NCI-H187 (cell line): Measurements from ENCODE around the gene HOXD13.

ENCODE experiments used
- DNase-seq, 2 experiments: peaks; one replicate each; lab custom pipeline; 2025; lab: John Stamatoyannopoulos, UW

HOXD13 gene

DNA sequence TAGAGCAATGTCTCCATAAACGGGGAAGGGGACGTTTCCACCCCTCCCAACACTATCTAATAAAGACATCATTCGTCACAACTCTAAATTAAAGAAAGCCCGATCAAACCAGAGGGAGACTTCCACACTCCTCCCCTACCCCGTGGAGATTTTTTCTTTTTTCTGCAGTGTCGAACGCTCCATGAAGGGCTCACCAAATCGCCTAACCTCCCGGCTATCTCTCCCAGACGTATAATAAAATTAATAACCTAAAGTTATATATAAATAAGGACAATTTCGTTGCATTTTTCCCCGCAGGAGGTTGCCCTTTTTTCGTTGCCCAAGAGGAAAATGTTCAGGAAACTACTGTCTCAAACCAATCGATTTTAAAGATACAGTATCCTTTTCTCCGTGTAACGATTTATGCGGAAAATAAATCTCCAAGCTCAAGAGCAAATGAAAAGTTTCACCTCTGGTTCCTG, 11.1 kb upstream of the HOXD13 start:
- no peak for DNase-seq

DNA sequence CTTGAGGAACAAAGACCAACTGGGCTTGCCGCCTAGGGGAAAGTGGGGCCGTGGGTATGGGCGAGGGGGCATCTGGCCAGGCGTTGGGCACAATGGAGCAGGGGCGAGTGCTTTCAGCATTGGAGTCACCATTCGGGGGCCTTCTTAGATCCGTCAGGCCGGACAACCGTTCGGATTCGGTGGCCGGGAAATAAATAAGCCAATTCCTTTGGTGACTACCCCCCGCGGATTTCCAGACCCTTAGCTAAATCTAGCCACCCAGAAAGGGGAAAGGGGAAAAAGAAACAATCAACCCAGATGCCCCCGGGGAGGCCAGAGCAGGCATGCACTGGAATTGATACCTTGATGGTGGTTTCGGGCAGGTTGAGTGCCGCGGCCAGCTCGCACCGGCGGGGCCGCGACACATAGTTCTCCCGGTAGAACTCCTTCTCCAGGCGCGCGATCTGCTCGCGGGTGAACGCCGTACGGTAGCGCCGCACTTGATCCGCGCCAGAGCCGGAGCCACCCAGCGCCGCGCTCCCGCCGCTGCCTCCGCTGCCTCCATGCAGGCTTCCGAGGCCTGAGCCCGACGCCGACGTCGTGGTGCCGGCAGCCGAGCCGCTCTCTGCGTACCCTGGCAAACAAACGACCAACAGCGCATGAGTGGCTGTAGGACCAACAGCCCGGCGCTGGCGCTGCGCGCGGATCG, 10.5 kb upstream of the HOXD13 start:
- DNase-seq: no peak

DNA sequence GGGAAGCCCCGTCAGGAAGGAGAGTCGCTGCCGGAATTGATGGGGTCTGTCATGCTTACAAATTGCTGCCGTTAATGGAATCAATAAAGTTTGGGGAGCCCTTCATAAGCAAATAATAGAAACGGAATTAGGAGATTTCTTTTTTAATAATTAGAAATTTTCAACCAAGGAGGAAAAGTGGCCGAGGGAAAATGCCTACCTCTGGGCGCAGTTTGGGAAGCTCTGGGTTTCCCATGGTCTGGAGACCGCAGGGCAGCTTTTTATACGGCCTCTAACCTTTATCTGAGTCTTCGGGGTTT, 10.0 kb upstream of the HOXD13 start:
- DNase-seq: no peak

DNA sequence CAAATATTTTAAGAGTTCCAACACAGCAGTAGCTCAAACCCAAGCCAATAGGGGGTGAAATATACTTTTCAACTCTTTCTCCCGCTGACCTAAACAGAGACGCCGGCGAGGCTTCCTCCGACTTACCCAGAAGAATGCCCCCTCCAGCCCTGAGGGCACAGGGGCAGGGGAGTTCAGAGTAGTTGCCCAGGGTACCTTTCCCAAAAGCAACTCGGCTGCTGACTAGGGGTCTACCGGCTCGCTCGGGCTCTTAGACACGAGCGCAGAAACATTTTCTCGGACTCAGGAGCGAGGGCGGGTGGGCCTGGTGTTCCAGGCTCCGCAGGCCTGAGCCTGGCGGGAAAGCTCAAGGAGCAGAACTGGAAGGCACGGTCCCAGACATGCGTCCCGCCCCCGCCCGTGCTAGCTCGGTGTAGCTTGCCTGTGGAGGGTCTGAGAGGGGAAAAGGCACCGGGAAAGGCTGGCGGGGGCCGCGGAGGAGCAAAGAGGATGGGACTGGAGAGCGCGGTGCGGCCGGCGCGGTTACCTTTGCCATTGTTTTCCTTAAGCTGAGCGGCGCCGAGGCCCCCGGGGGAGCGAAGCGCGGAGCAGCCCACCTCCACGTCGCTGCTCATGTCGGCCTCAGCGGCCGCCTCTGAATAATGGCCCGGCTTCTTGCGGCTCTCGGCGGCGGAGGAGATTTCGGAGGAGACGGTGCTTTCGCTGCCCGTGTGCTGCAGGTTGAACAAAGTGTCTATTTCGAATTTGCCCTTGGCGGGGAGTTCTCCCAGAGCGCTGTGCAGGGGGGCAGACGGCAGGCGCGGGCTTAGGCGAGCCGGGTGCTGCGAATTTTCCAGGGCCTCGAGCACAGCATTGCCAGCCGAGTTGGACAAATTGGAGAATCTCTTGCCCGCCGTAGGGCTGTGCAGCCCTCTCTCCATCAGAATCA, 9.4 kb upstream of the HOXD13 start:
- DNase-seq: no peak

DNA sequence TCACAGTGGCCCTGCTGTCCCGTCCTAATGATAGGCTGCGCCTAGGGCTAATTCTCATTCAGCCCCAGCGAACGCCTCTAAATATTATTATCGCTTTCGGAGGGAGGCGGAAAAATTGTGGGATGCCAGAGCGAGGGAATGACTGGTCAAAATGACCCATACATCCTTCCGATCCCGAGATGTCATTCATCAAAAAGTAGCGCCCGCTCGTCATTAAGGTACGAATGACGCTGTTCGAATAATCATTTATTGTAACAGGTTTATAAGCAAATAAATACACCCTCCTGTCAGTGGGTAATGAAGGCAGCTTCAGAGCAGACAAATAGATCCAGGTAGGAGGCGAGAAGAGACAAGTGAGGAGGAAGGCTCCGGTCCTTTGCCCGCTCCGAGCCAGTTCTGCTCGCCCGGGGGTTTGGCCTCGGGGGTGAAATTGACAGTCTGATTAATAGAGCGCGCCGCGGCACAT, 8.7 kb upstream of the HOXD13 start, which contains the start of gene EVX2:
EVX2 (minus strand) TSS at position 167 of the 466 bp plus-strand sequence. CDS start 186 bp downstream, outside the sequence.
- DNase-seq: no peak

DNA sequence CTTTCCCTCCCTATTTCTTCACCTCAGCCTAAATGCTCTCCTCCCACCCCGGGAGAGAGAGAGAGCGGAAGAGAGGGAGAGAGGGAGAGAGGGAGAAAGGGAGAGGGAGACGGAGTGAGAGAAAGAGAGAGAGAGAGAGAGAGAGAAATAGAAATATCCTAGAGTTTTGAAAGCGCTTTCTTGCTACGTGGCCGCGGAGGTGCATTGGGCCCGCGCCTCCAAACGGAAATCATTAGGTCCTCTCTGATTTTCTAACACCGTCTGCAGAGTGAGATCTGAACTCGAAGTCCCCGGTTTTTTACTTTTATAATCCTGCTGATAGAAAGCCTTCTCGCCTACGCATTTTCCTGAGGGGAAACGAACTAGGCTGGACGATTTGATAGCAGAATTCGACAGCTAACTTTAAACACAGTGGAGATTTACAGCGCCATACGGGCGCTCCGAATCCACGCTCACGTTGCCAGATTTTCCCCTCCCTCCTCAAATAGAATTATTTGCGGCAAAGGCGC, 7.9 kb upstream of the HOXD13 start:
- no peak for DNase-seq

DNA sequence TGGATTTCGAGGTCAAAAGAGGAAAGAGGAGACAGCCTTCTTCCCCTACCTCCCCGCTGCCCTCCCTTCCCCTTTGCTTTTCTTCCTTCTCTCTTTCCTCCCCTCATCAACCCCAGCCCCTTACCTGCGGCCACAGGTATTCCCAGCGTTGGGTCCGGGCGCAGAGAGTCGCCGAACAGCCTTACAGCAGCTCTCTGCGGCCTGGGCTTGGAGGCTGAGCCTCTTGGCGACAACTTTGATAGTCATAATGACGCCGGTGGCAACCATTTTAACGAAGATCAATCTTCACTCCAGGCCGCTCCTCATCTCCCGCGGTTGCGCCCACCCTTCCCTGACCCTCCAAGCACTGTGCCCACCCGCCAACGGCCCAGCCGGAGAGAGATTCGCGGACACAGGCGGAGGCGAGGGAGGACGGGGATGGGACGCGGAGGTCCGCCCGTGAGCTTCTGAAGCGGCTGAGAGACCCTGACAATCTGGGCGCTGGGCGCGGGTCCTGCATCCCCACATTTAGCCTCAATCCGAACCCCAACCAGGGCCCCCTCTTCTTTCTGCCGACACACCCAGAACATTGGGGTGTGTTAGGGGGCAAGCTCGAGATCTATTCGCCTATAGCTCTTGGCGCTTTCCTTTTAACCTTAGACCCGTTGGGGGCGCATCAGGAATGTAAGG, 7.3 kb upstream of the HOXD13 start:
- no peak for DNase-seq

DNA sequence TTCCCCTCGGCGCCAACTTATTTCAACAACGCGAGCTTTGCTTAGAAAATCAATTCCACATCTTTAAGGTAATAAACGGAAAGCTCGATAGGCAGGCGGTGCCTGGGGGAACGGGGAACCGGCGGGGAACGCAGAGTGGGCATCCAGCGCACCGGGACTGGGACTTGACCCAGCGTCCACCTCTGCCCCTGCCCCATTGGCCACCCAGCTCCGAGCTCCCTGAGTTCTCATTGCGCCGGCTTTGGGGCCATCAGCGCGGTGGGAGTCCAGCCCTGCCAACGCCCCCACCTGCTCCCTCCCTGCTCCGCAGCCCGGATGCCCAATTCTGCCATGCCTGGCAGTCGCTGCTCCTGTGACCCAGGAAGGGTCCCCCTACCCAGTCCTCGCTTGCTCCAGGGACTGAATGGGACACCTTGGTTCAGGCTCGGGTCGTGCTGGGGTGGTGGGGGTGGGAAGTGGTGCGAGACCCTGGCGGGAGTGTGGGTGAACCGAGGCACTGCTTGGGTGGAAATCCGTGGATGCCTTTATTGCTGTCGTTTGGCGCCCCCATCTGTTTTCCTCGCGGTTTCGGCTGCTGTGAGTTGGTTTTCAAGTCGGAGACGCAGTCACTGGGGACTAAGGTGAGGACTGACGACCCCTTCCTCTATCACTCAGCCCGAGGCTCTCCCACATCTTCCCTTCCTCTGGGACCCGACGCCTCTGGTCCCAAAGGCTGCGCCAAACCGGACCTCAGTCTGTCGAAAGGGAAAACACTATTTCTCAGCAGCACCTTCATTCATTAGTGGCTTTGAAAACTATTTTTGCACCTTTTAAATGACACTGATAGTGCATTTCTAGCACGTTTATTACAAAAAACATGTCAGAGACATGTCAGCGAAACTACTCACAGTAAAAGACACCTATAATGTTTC, 6.4 kb upstream of the HOXD13 start:
- DNase-seq: no peak

DNA sequence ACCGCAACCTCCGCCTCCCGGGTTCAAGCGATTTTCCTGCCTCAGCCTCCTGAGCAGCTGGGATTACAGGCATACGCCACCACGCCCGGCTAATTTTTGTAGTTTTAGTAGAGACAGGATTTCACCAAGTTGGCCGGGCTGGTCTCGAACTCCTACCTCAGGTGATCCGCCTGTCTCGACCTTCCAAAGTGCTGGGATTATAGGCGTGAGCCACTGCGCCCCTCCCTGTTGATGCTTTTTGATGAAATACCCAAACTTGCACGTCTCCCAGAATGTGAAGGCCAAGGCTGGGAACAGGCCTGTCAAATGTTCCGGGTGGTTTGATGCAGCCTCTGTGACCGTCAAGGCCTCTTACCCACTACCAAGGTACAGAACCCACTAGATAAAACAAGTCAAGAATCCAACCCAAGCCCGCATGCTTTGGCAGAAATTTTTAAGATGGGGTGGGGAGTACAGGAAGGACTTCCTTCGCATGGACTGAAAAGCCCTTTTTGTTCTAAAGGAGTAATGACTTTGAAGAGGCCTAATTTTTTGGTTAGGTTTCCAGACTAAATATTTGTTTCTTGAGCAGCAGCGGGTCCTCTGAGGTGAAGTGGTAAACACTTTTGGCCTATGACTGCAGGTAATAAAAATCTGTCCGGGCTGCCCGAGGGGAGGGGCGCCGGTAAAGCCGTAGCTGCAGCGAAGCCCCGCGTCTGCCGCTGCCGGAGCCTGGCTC, 5.0 kb upstream of the HOXD13 start:
- DNase-seq: no peak

DNA sequence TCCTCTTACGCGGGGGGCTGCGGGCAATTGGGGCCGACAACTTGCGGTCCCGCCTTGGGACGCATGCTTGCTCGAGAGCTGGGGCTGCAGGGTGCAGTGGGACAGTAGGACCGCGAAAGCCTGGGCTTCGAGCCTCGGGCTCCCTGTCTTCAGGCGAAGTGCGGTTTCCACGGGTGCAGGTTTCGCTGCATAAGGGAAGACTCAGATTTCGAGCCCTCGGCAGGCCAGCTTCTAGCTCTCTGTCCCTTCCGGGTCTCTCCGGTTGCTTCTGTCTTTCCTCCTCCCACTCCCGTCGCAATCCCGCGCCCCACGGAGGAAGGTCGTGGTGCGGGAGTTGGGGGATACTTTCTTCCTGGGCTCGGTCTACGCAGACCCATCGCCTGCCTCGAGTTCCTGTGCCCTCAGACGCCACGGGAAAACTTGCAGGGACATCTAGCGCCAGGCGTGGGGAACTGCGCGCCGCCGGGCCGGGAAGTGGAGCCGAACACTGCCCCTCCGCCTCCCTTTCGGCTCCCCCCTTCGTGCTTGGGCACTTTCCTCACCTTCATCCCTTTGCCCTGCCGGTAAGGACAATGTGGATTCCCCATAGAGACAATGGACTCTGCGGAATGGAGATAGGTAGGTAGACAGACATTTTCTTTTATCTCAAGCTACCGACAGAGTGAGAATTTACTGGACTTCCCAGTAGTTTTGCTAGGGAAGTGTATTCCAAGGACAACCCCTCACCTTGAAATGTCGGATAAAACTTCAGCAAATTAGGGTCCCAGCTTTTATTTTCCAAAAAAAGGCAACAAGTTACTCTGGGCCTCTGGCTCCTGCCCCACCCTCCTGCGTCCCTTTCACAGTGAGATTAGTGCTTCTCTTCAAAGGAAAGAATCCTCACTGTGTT, 4.2 kb upstream of the HOXD13 start:
- no peak for DNase-seq

DNA sequence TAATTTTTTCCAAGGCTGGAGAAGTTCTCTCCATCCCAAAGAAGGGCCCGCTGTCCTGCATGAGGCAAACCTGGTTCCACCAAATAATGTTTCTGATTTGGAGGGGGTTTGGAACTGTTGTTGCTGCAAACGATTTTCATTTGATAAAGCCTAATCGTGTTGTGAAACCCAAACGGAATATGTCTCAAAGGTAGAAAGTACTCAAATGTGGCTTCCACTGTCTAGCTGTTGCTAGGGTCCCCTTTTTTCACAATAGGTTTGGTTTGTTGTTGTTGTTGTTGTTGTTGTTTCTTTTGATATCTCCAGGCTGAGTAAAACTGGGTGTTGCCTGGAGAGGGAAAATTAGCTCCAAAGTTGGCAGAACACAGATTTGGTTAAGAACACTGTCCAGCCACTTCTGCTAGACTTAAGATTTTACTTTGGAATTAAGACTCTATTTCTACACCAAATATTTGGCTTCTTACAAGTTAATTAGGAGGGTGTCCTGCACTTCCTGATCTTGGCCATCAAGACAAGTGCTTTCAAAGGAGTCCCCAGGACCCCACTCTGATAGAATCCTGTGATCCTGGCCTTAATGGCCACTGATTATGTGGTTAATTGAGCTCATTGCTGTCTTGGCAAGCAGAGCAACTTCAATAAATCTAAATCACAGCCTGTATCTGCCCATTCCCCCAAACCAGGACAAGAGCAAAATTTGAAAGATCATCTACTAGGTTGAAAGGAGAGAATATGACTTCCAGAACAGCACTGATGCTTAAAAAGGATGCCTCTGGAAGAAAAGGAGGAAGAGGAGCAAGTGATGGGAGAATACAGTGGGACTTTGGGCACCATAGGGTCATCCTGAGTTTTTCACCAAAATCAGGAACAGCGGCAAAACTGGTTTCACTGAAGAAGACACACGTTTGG, 3.3 kb upstream of the HOXD13 start:
- DNase-seq: no peak

DNA sequence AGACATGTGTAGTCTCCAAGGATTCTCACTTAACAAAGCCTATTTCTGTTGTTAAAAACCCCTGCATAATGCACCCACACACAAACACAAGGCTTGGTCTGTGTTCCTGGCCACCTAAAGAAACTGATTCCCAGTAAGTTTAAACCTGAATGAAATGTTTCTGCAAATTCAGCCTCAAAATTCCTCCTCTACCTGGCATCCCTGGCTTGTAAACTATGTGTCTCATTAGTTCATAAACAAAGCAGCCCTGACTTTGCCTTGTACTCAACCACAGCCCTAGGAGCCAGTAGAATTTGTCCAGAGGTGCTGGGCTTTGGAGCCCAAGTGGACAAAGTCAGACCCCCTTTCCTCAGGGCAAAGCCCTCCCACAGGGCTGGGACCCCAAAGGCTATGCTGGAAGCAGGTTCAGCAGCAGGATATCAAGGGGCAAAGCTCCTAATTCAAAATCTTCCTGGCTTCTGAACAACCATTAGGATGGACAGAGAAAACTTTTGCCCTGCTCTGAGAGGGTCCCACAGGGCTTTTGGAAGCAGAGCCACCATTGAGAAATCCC, 2.6 kb upstream of the HOXD13 start:
- no peak for DNase-seq

DNA sequence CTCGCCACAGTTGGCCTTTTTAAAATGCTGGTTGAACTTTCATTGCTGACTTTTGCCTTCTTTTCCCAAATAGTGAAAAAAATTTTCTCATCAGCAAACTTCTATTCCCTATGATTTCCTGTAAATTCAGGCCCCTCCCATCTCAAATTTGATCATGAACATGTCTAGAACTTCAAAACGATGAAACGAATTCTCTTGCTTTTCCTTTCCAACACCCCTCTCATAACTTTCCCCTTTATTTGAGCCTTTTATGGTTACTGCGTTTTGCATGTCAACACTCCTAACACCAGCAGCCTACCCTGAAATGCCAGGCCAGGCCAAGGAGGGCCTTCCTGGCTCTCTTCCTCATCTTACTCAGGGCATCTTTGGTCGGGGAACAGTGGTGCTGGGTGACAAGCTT, 1.7 kb upstream of the HOXD13 start:
- no peak for DNase-seq

DNA sequence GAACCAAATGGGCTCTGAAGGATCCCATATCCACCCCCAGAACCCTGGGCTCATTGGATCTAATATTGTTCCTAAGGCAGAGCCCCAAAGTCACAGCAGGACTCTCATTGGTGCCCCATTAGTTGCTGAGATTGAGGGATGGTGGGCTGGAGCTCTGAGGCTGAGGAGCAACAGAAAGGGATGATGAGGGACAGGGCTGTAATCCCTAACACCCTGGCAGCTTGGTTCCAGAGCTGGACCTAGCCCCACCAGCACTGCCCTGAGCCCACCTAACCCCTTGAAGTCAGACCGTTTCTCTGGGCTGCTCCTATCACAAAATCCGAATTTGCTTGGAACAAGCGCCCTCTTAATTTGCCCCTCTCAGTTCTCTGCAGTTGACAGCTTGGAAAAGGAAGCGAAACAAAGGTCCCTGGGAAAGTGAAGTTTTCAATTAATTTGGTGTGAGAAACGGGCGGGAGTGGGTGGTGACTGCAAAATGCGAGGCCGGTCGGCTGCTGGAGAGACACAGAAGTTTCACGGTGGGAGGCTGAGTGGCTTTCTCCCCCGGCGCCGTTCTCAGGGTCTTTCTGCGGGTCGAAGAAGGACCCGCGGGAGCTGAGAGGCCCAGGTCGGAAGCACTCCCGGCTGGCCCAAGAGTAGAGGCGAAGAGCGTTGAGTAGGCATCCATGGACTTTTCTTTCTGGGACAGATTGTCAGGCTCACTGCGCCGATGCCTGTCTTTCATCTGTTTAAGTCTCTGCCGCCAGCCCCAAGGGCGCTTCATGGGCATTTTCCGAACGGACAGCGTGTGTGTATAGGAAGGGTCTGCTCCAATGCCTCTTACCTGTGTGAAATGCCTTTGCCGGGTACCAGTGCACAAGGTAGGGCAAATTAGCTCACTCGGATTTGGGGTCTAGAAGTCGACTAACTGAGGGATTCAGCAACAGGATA, 927 bp upstream of the HOXD13 start:
- no peak for DNase-seq

DNA sequence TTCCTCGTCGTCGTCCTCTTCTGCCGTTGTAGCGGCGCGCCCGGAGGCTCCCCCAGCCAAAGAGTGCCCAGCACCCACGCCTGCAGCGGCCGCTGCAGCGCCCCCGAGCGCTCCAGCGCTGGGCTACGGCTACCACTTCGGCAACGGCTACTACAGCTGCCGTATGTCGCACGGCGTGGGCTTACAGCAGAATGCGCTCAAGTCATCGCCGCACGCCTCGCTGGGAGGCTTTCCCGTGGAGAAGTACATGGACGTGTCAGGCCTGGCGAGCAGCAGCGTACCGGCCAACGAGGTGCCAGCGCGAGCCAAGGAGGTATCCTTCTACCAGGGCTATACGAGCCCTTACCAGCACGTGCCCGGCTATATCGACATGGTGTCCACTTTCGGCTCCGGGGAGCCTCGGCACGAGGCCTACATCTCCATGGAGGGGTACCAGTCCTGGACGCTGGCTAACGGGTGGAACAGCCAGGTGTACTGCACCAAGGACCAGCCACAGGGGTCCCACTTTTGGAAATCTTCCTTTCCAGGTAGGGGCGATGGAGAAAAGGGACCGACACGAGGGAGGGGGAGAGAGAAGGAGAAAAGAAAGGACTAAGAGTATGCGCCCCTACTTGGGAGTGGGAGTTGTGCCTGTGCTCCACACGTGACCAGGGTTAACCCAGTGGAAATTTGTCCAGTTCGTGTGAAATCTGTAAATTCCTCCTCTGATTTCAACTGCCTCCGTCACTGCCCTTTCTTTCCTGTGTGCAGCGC, 800 bp downstream of the HOXD13 start:
- DNase-seq: no peak

DNA sequence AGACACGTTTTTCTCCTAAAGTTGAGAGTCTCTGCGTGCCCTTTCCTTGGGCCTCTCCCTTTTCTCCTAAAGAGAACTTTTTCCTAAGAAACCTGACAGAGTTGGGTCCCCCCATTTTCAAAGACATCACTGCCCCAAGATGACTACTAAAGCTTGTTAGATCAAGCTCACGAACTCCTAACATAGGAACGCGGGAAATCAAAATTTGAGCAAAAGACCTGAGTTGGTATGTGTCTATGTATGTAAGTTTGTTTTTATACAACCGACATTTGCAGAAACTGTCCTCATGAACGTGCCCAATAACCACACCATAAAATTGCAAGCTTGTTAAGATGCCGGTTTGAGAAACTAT, 1.4 kb downstream of the HOXD13 start:
- no peak for DNase-seq

DNA sequence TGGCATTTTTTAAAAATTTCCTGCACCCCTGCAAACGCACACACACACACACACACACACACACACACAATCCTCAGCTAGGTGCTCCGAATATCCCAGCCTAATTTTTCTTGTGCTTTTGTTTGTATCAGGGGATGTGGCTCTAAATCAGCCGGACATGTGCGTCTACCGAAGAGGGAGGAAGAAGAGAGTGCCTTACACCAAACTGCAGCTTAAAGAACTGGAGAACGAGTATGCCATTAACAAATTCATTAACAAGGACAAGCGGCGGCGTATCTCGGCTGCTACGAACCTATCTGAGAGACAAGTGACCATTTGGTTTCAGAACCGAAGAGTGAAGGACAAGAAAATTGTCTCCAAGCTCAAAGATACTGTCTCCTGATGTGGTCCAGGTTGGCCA, 1.8 kb downstream of the HOXD13 start:
- DNase-seq: no peak
